SKM-1 treated with dmso at 0.1 percent for 144 hours (cell line): Measurements from ENCODE around the gene FOXE1.
A peak's percentile ranks its signal among the peaks of the same experiment; 100 is the strongest.

Experiments used
- DNase-seq: peaks from one replicate; lab custom pipeline; 2025; ENCODE audit not compliant: unreplicated experiment; lab: John Stamatoyannopoulos, UW

Gene FOXE1

GRCh38 chr9:97853056-97853843 lies at the start of gene FOXE1:
FOXE1 (plus strand) TSS chr9:97853226; CDS start chr9:97853915, 689 bp downstream.
- no peak for DNase-seq

- no peak for DNase-seq
These were observed 49.0 kb upstream of the FOXE1 start for GRCh38 chr9:97804059-97804365.

- DNase-seq = no peak
These were observed 46.3 kb upstream of the FOXE1 start for GRCh38 chr9:97806721-97807120.

DNA sequence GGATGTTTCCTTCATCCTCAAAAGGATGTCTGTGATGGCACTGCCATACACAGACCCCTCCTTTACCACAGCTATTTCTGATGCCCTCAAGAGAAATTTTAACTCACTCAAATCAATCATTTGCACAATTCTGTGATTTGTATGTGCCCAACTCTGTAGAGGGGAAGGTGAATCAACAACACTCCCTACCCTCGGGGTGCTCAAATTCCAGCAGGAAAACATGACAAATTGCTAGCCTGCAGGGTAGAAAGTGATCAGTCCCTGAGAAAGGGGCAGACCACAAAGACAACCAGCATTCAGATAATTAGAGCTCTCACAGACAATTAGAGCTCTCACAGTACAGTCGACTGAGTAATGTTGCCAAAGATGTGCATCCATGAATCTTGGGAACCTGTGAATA lies 45.3 kb upstream of the FOXE1 start:
- DNase-seq = no peak

- no peak for DNase-seq
These were observed 44.6 kb upstream of the FOXE1 start for GRCh38 chr9:97808415-97808814.

DNA sequence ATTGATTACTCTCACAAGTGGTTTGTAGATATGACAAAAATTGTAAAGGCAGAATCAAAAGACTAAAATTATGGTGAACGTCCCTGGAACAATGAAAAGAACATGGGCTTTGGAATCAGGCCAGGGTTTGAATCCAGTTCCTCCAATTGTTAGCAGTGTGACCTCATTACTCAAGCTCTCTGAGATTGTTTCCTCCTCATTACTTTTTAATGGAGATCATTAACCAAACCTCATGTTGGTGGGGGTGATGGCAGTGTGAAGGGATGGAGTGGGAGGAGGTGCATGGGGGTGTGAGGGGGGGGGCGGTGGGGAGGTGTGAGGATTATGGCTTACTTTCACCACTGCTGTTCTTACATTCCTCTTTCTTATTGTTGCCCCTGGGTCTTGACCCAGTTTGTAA lies 44.1 kb upstream of the FOXE1 start:
- DNase-seq = no peak

DNA sequence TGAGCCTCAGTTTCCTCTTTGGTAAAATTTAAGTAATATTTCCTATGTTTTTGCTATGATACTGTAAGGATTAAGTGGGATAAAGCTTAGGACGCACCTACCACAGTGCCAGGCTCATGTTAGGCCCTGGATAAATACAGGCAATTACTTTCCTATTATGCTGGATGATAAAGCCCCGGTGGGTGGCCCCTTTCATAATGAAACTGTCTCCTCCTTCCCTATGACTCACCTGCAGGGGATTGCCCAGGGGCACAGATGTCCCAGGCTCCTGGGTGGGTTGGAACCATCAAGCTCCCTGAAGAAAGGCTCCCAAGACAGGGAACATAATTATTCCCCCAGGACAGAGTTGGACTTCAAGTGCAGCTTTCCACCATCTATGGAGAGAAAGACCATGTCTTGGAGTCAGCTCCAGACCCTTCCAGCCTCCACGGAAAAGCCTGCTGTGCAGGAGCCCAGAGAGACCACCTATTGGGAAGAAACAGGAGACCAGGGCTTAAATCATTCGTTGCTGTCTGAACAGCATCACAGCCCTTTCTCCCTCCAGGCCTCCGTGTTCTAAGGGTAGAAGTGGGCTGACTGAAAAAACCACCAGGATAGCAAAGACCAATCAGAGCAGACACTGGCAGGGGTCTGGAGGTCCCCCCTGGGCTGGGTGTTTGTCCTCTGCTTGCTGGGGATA lies 43.2 kb upstream of the FOXE1 start:
- DNase-seq = no peak

- no peak for DNase-seq
These were observed 41.3 kb upstream of the FOXE1 start for GRCh38 chr9:97811533-97812246.

DNA sequence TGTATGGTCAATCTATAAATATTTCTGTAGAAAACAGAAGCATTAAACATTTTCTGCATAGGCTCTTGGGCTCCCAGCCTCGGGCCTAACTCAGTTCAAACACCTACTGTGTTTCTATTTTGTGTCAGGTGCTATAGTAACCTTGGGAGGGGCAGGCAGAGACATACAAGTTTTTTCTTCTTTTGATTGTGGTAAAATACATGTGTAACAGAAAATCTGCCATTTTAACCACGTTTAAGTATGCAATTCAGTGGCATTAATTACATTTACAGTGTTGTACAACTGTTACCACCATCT lies 40.8 kb upstream of the FOXE1 start:
- DNase-seq = no peak

DNA sequence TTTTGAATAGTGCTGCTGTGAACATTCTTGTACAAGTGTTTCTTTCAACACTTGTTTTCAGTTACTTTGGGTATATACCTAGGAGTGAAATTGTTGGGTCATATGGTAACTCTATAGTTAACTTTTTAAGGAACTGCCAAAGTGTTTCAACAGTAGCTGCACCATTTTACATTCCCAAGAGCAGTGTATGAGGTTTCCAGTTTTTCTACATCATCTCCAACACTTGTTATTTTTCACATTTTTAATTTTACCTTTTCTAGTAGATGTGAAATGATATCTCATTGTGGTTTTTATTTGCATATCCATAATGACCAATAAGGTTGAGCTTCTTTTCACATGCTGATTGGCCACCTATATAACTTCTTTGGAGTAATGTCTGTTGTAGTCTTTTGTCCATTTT lies 40.0 kb upstream of the FOXE1 start:
- DNase-seq = no peak

- no peak for DNase-seq
These were observed 33.3 kb upstream of the FOXE1 start for GRCh38 chr9:97819735-97820134.

- DNase-seq = no peak
These were observed 32.7 kb upstream of the FOXE1 start for GRCh38 chr9:97820373-97820772.

GRCh38 chr9:97830884-97831829 lies 21.9 kb upstream of the FOXE1 start:
- DNase-seq = no peak

DNA sequence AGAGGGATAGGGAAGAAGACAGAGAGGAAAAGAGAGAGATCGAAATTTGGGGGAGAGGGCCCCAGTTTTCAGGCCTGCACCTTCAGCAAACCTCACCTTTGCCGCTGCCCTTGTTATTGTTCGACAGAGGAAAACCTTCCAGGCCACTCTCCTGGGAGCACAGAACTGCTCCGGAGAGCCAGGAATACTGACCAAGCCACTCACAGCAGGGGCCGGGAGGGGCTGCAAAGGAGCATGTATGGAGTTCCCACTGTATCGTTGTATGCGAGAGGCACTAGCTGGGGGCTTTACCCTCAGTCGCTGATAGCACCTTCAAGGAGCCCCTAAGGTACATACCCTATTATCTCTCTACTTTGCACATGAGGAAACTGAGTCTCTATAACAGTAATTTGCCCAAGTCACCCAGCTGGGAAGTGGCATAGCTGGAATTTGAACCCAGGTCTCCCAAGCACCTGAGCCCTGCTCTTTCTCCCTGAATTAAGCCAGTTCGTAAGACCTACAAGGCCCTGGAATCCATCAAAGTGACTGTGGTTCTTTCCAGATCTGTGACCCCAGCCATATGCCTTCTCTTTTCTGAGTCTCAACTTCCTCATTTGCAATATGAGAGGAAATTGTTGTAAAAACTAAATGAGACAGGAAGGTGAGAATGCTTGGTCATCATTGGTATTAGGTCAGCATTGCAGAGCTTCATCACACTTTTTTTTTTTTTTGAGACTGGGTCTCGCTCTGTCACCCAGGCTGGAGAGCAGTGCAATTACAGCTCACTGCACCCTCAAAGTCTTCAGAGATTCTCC lies 21.0 kb upstream of the FOXE1 start:
- DNase-seq = peak; percentile 35

- no peak for DNase-seq
These were observed 12.5 kb upstream of the FOXE1 start for GRCh38 chr9:97840521-97840920.

DNA sequence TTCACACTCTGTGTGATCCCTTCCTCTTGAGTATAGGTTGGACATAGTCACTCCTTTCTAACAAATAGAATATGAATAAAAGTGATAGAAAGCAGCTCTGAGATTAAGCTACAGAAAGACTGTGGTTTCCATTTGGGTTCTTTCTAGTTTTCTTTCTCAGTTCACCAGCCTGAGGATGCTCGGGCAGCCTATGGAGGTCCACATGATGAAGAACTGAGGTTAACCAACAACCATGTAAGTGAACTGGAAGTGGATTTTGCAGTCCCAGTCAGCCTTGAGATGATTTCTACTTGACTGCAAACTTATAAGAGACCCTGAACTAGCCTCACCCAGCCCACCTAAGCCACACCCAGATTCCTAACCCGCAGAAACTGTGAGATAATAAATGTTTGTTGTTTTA lies 10.1 kb upstream of the FOXE1 start:
- no peak for DNase-seq

- DNase-seq = no peak
These were observed 7.9 kb upstream of the FOXE1 start for GRCh38 chr9:97845130-97845529.

DNA sequence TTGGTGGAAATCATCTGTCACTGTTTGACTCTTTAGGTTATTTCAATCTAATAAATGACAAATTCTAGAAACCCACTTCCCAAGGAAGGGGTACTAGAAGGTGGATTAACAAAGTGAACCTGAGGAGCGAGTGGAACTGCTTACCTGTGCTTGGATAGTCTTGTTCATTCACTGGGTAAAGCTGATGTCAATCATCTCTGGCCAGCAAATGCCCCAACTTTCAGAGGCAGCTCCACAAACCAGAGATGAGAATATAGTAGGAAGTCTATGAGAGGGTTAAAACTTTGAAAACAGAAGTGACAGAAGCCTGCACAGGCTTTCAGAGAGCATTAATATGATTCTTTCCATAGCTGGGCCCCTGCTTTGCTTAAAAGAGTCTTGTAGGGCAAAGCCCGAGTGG lies 7.3 kb upstream of the FOXE1 start:
- DNase-seq = no peak

DNA sequence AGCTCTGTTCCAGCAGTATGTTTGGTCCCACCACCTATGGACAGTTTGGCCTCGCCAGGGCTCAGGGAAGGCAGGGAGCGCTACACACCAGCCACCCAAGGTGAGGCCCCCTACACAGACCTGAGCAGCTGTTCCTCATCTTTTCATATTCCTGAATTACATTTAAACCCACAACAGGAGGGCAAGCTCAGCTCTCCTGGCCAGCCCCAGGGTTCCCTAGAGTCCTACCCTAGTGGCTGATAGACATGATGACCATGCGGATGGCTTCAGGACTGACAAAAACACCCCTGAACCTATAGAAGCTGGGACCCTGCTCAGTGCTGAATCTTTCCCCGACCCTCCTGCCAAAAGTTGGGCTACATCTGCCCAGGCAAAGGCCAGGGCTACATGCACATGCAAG lies 6.7 kb upstream of the FOXE1 start:
- DNase-seq = no peak

- DNase-seq = no peak
These were observed 5.4 kb upstream of the FOXE1 start for GRCh38 chr9:97847474-97848214.
